ENCODE data around the gene ZMYM4. TPM values are rescaled to one million over a fixed set of nuclear protein-coding genes. Genes with fewer than 3 reads are reported as not detected.

ZMYM4 gene
- total RNA-seq, 1 donor from 2014 or later: 32.6 TPM

- Histone ChIP-seq H3K27me3 (ENCODE audit: low read depth) (no peaks in the 10 kb centered on the region), H3K36me3 (peaks cover 72% of the 10 kb centered on the region)
- no peak for TF ChIP-seq CTCF (IDR thresholded peaks at IDR 0.05; ENCODE audit: borderline replicate concordance)
Measured at GRCh38 chr1:35434703-35435102, 166.2 kb downstream of the ZMYM4 start.

GRCh38 chr1:35436078-35436477 is 167.6 kb downstream of the ZMYM4 start:
- no peak overlapping the region for H3K27ac ChIP-seq (replicated peaks)
- H3K36me3 ChIP-seq: peaks cover 85% of the 10 kb centered on the region
- H3K27me3 ChIP-seq (ENCODE audit: low read depth): no peaks in the 10 kb centered on the region
- no peak for TF ChIP-seq CTCF (IDR thresholded peaks at IDR 0.05; ENCODE audit: borderline replicate concordance)
- no peak for DNase-seq
- no peak overlapping the region for H3K4me3 ChIP-seq
- H3K4me1 ChIP-seq: no peaks in the 10 kb centered on the region
- intact Hi-C loops (cut with micrococcal nuclease): no loop called here
- no peaks in the 10 kb centered on the region for H3K9me3 ChIP-seq (replicated peaks)

More at GRCh38 chr1:35434703-35435102, 166.2 kb downstream of the ZMYM4 start:
- no peak overlapping the region for H3K27ac ChIP-seq (replicated peaks)
- no peak for DNase-seq
- H3K4me3 ChIP-seq: no peak overlapping the region
- intact Hi-C loops (cut with micrococcal nuclease): no loop called here
- no peaks in the 10 kb centered on the region for H3K9me3 ChIP-seq (replicated peaks)
- H3K4me1 ChIP-seq: no peaks in the 10 kb centered on the region

- no peaks in the 10 kb centered on the region for H3K27me3 ChIP-seq (ENCODE audit: low read depth)
- intact Hi-C loops (cut with micrococcal nuclease): no loop called here
- no peaks in the 10 kb centered on the region for H3K9me3 ChIP-seq (replicated peaks)
- no peak for DNase-seq
- no peak overlapping the region for H3K27ac ChIP-seq (replicated peaks)
- peaks cover 91% of the 10 kb centered on the region for H3K36me3 ChIP-seq
- H3K4me3 ChIP-seq: no peak overlapping the region
- no peak for TF ChIP-seq CTCF (IDR thresholded peaks at IDR 0.05; ENCODE audit: borderline replicate concordance)
- no peaks in the 10 kb centered on the region for H3K4me1 ChIP-seq
Measured at GRCh38 chr1:35437200-35437599, 168.7 kb downstream of the ZMYM4 start.

- no peak for DNase-seq
- no peaks in the 10 kb centered on the region for H3K27me3 ChIP-seq (ENCODE audit: low read depth)
- H3K4me1 ChIP-seq: no peaks in the 10 kb centered on the region
- no peaks in the 10 kb centered on the region for H3K9me3 ChIP-seq (replicated peaks)
- H3K36me3 ChIP-seq: peaks cover 94% of the 10 kb centered on the region
- intact Hi-C loops (cut with micrococcal nuclease): no loop called here
- TF ChIP-seq CTCF (IDR thresholded peaks at IDR 0.05; ENCODE audit: borderline replicate concordance): no peak
- H3K27ac ChIP-seq (replicated peaks): no peak overlapping the region
- H3K4me3 ChIP-seq: no peak overlapping the region
Measured at GRCh38 chr1:35439626-35440025, 171.1 kb downstream of the ZMYM4 start.

- no peak for DNase-seq
- no peaks in the 10 kb centered on the region for H3K4me1 ChIP-seq
- H3K27me3 ChIP-seq (ENCODE audit: low read depth): no peaks in the 10 kb centered on the region
- H3K4me3 ChIP-seq: no peak overlapping the region
- TF ChIP-seq CTCF (IDR thresholded peaks at IDR 0.05; ENCODE audit: borderline replicate concordance): no peak
- intact Hi-C loops (cut with micrococcal nuclease): no loop called here
- no peak overlapping the region for H3K27ac ChIP-seq (replicated peaks)
- peaks cover 90% of the 10 kb centered on the region for H3K36me3 ChIP-seq
- H3K9me3 ChIP-seq (replicated peaks): no peaks in the 10 kb centered on the region
Measured at GRCh38 chr1:35441926-35442579, 173.5 kb downstream of the ZMYM4 start.

Measured in left ventricle myocardium inferior (tissue), 1 donor.